ENCODE results near the gene IL2RA.
"Not testable (repeated sequence)": the region's sequence is repeated elsewhere in the genome, so short reads cannot be mapped to it uniquely, and the experiment has no call there.

The IL2RA gene

GRCh38 chr10:6014241-6014761, 47.9 kb downstream of the IL2RA start:
- DNase-seq (ENCODE audit: low read depth in 2 of 2), result peak; percentile 31 to 44

GRCh38 chr10:6013413-6014192, 48.6 kb downstream of the IL2RA start:
- DNase-seq (ENCODE audit: low read depth in 2 of 2), result no peak

GRCh38 chr10:6012121-6012905, 49.9 kb downstream of the IL2RA start:
- no peak for DNase-seq (ENCODE audit: low read depth in 2 of 2)

- no peak for DNase-seq (ENCODE audit: low read depth in 2 of 2)
Measured at GRCh38 chr10:6011558-6011957, 50.6 kb downstream of the IL2RA start.

- DNase-seq (ENCODE audit: low read depth in 2 of 2), result no peak
Measured at GRCh38 chr10:6010569-6010968, 51.6 kb downstream of the IL2RA start.

- DNase-seq (ENCODE audit: low read depth in 2 of 2), result no peak
Measured at GRCh38 chr10:6009961-6010360, 52.2 kb downstream of the IL2RA start.

- no peak for DNase-seq (ENCODE audit: low read depth in 2 of 2)
Measured at GRCh38 chr10:6009150-6009549, 53.0 kb downstream of the IL2RA start.

GRCh38 chr10:6008497-6009142, 53.5 kb downstream of the IL2RA start:
- no peak for DNase-seq (ENCODE audit: low read depth in 2 of 2)

GRCh38 chr10:6006991-6007390, 55.2 kb downstream of the IL2RA start:
- no peak for DNase-seq (ENCODE audit: low read depth in 2 of 2)

- no peak for DNase-seq (ENCODE audit: low read depth in 2 of 2)
Measured at GRCh38 chr10:6006546-6006945, 55.6 kb downstream of the IL2RA start.

GRCh38 chr10:6005856-6006395, 56.2 kb downstream of the IL2RA start:
- no peak for DNase-seq (ENCODE audit: low read depth in 2 of 2)

- not testable (repeated sequence) for DNase-seq (ENCODE audit: low read depth in 2 of 2)
Measured at GRCh38 chr10:6005161-6005804, 56.9 kb downstream of the IL2RA start.

GRCh38 chr10:6002809-6003510, 59.2 kb downstream of the IL2RA start:
- no peak for DNase-seq (ENCODE audit: low read depth in 2 of 2)

- no peak for DNase-seq (ENCODE audit: low read depth in 2 of 2)
Measured at GRCh38 chr10:5999440-6000165, 62.6 kb downstream of the IL2RA start.

- DNase-seq (ENCODE audit: low read depth in 2 of 2), result no peak
Measured at GRCh38 chr10:5996696-5997095, 65.5 kb downstream of the IL2RA start.

GRCh38 chr10:5992398-5992797, 69.8 kb downstream of the IL2RA start:
- DNase-seq (ENCODE audit: low read depth in 2 of 2), result no peak

- no peak for DNase-seq (ENCODE audit: low read depth in 2 of 2)
Measured at GRCh38 chr10:5991708-5992107, 70.5 kb downstream of the IL2RA start.

- DNase-seq (ENCODE audit: low read depth in 2 of 2), result no peak
Measured at GRCh38 chr10:5989756-5990155, 72.4 kb downstream of the IL2RA start.

GRCh38 chr10:5988336-5988920, 73.7 kb downstream of the IL2RA start:
- DNase-seq (ENCODE audit: low read depth in 2 of 2), result no peak

GRCh38 chr10:5987747-5988146, 74.4 kb downstream of the IL2RA start:
- no peak for DNase-seq (ENCODE audit: low read depth in 2 of 2)
